PC-3 (cell line): ENCODE results near the gene PNMA1. TPM values are rescaled to one million over a fixed set of nuclear protein-coding genes. Genes with fewer than 3 reads are reported as not detected.

Experiments
- ATAC-seq: fragments of 200-7000 bp; cut with Tn5 transposase; 2 replicates; pipeline ENCODE4 v1.9.1; 2020; ENCODE audit warnings: mild to moderate bottlenecking, moderate library complexity
- BruUV-seq: library from RNA; stranded (reverse); fragments of 400-500 nt; replicated peaks from 2 replicates; lab custom pipeline; 2021; lab: Mats Ljungman, UMichigan
- CTCF ChIA-PET: fragments of 300-600 bp; sonication (Branson Sonifier 250); formaldehyde crosslinking; loops from one replicate; lab custom pipeline; 2022; ENCODE audit warnings: antibody characterized with exemption; lab: Charles Lee
- POLR2A ChIA-PET: fragments of 300-600 bp; sonication (Branson Sonifier 250); formaldehyde crosslinking; loops from one replicate; lab custom pipeline; 2022; ENCODE audit warnings: antibody characterized with exemption; ENCODE audit not compliant: unreplicated experiment; lab: Charles Lee
- DNase-seq: peaks from one replicate; pipeline ENCODE4 v3.0.0-alpha.2; 2015
- H2AFZ ChIP-seq: fragments of 300-600 bp; sonication (generic); 2 replicates; pipeline ENCODE4 v1.6.0; 2016; ENCODE audit warnings: antibody characterized with exemption, low read length
- H3F3A ChIP-seq: fragments of 300-600 bp; sonication (generic); one replicate; pipeline ENCODE4 v1.6.0; 2017; ENCODE audit warnings: antibody characterized with exemption, low read length, control low read depth, mild to moderate bottlenecking; ENCODE audit not compliant: unreplicated experiment
- H3K27ac ChIP-seq: fragments of 300-600 bp; sonication (generic); 2 replicates; pipeline ENCODE4 v1.5.1; 2016; ENCODE audit warnings: mild to moderate bottlenecking, low read length
- H3K27me3 ChIP-seq: fragments of 300-600 bp; sonication (generic); 2 replicates; pipeline ENCODE4 v1.6.1; 2016; ENCODE audit warnings: low read length, mixed read lengths
- H3K36me3 ChIP-seq: fragments of 300-600 bp; sonication (generic); 2 replicates; pipeline ENCODE4 v1.6.1; 2016; ENCODE audit warnings: low read depth, mixed run types, low read length, mixed read lengths
- H3K4me1 ChIP-seq: fragments of 300-600 bp; sonication (generic); 2 replicates; pipeline ENCODE4 v1.5.1; 2016; ENCODE audit warnings: low read length; ENCODE audit not compliant: insufficient read depth
- H3K4me2 ChIP-seq: fragments of 300-600 bp; sonication (generic); 2 replicates; pipeline ENCODE4 v1.6.0; 2016; ENCODE audit warnings: low read length
- H3K4me3 ChIP-seq: fragments of 300-600 bp; sonication (generic); 2 replicates; pipeline ENCODE4 v1.5.1; 2016; ENCODE audit warnings: mild to moderate bottlenecking, low read length, mixed read lengths
- H3K79me2 ChIP-seq: fragments of 300-600 bp; sonication (generic); 2 replicates; pipeline ENCODE4 v1.6.1; 2017; ENCODE audit warnings: low read length, mixed read lengths
- H3K9ac ChIP-seq: fragments of 300-600 bp; sonication (generic); 2 replicates; pipeline ENCODE4 v1.6.0; 2016; ENCODE audit warnings: mild to moderate bottlenecking, low read length
- H3K9me2 ChIP-seq: fragments of 300-600 bp; sonication (generic); replicated peaks from 2 replicates; pipeline ENCODE4 v1.6.1; 2016; ENCODE audit warnings: mixed run types, low read length, mixed read lengths
- H3K9me3 ChIP-seq: fragments of 300-600 bp; sonication (generic); 2 replicates; pipeline ENCODE4 v1.6.1; 2016; ENCODE audit warnings: low read length, mixed read lengths
- H4K20me1 ChIP-seq: fragments of 300-600 bp; sonication (generic); 2 replicates; pipeline ENCODE4 v1.6.1; 2016; ENCODE audit warnings: low read length, mixed read lengths
- EZH2 ChIP-seq: fragments of 300-600 bp; sonication (generic); IDR thresholded peaks from one replicate; pipeline ENCODE4 v1.6.1; 2017; ENCODE audit warnings: antibody characterized with exemption, mild to moderate bottlenecking, low read length; ENCODE audit not compliant: unreplicated experiment
- EZH2phosphoT487 ChIP-seq: fragments of 300-600 bp; sonication (generic); IDR thresholded peaks from 2 replicates; pipeline ENCODE4 v1.6.1; 2018; ENCODE audit warnings: mild to moderate bottlenecking, antibody characterized with exemption, low read length, borderline replicate concordance
- intact Hi-C: fragments of 100-400 bp; cut with micrococcal nuclease; formaldehyde crosslinking; loops from 2 replicates; pipeline ENCODE4 v1.9.0; 2023
- total RNA-seq: library from RNA; depleted of rRNA; stranded (reverse); fragments of >200 nt; gene quantifications from 2 replicates; pipeline ENCODE4 v1.2.3, GENCODE V29; 2014
- TF ChIP-seq, protein P1 (sequence below): fragments of 300-600 bp; sonication (generic); conservative IDR thresholded peaks from 2 replicates; pipeline ENCODE4 v1.5.1; 2017; ENCODE audit warnings: antibody characterized with exemption, low read depth, mild to moderate bottlenecking, low read length

PNMA1 gene
- total RNA-seq, 1 experiment from 2014 or later = 30.8 TPM

DNA sequence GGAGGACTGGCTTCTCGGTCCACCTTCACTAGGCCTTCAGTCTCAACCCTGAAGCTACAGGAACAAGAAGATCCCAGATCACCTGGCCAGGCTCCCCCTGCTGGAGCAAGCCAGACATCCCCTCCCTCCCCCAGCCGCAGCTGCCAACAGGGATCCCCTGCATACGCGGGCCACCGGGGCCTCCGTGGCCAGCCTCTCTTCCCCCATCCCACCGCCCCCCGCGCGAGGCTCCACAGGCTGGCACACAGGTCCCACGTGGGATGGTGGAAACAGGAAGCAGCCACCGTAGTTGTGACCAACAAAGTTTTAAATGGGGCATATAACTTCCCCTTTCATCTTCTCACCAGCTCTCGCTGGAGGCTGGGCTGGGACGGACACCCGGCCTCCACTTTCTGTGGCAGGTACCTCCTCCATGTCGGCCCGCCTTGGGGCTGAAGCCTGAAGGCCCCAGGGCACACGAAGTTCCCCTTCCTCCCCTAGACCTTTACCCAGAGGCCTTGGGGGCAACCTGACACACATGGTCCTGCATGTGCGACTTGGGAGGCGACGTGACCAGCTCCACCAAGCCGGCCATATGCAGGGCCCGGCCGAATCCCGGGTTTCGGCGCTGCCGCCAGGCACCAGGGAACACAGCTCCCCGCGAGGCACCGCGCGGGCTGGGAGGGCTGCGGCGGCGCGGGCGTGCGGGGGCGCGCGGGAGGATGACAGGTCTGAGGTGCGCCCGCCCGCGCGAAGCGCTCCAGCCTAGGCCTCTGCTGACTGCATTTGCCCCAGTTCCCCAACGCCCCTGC is 44.4 kb upstream of the PNMA1 start:
- H3K27ac ChIP-seq = peak overlapping the region; percentile 74
- no peaks in the 10 kb centered on the region for H3K27me3 ChIP-seq
- TF ChIP-seq EZH2phosphoT487 (no peak), EZH2 (no peak)
- TF ChIP-seq, protein P1, sequence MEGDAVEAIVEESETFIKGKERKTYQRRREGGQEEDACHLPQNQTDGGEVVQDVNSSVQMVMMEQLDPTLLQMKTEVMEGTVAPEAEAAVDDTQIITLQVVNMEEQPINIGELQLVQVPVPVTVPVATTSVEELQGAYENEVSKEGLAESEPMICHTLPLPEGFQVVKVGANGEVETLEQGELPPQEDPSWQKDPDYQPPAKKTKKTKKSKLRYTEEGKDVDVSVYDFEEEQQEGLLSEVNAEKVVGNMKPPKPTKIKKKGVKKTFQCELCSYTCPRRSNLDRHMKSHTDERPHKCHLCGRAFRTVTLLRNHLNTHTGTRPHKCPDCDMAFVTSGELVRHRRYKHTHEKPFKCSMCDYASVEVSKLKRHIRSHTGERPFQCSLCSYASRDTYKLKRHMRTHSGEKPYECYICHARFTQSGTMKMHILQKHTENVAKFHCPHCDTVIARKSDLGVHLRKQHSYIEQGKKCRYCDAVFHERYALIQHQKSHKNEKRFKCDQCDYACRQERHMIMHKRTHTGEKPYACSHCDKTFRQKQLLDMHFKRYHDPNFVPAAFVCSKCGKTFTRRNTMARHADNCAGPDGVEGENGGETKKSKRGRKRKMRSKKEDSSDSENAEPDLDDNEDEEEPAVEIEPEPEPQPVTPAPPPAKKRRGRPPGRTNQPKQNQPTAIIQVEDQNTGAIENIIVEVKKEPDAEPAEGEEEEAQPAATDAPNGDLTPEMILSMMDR = peak; percentile 83
- DNase-seq (peak; percentile 82), ATAC-seq (peak; percentile 19)
- BruUV-seq = no TSS peak
- ChIA-PET POLR2A (no interaction called here), CTCF (interaction anchor here (0.9 to 2.0 kb wide), 9 partner anchors 12 to 92 kb away, joined by 3 to 17 read pairs (median 6); partner anchors contain the start of gene PTGR2)
- H4K20me1 ChIP-seq = peaks cover 26% of the 10 kb centered on the region
- no peaks in the 10 kb centered on the region for H3K36me3 ChIP-seq
- H3F3A ChIP-seq = peaks cover 6% of the 10 kb centered on the region
- no peaks in the 10 kb centered on the region for H3K9me2 ChIP-seq
- H3K9me3 ChIP-seq = no peaks in the 10 kb centered on the region
- H3K9ac ChIP-seq = peak overlapping the region; percentile 80
- peaks cover 67% of the 10 kb centered on the region for H3K4me1 ChIP-seq
- peak overlapping the region; percentile 63 for H2AFZ ChIP-seq
- H3K4me2 ChIP-seq = peak overlapping the region; percentile 98
- H3K79me2 ChIP-seq = peaks cover 91% of the 10 kb centered on the region
- intact Hi-C loops = loop anchor here (1.0 to 2.0 kb wide), 3 partner anchors 17 to 66 kb away; no protein-coding TSS in a partner anchor
- peak overlapping the region; percentile 93 for H3K4me3 ChIP-seq

DNA sequence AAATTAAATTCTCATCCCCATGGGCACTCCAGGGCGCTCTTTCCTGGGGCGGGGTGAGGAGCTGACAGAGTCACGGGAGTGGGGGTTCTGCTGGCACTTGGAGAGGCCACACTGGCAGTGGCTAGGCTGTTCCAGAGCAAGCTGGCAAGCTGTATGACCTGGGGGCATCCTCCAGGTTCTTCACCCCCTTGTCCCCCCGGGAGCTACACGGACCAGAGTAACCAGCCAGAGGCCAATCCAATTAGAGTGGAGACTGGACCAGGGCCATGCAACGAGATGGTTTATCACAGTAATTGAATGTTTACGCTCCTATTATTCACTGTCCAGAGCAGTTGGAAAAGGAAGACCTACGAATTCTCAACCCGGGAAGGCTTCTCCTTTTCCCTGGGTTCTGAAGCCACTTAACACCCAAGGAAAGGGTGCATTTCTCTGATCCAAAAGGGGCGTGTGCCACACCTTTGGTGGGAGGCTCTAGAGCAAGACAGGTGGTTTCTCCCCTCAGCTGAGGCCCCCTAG is 43.8 kb upstream of the PNMA1 start:
- Histone ChIP-seq H3K9ac (peak overlapping the region; percentile 80), H4K20me1 (peaks cover 32% of the 10 kb centered on the region), H3K4me3 (peak overlapping the region; percentile 93), H2AFZ (no peak overlapping the region), H3K4me1 (peaks cover 70% of the 10 kb centered on the region), H3K9me2 (no peaks in the 10 kb centered on the region), H3K36me3 (no peaks in the 10 kb centered on the region), H3K4me2 (peak overlapping the region; percentile 98), H3K27ac (peak overlapping the region; percentile 74), H3K9me3 (no peaks in the 10 kb centered on the region), H3K27me3 (no peaks in the 10 kb centered on the region), H3K79me2 (peaks cover 91% of the 10 kb centered on the region), H3F3A (peaks cover 6% of the 10 kb centered on the region)
- TF ChIP-seq, protein P1 = no peak
- TF ChIP-seq EZH2phosphoT487 (no peak), EZH2 (no peak)
- DNase-seq = no peak
- ATAC-seq = no peak
- TSS peak; percentile 24 for BruUV-seq
- CTCF ChIA-PET = interaction anchor here (0.9 to 2.0 kb wide), 9 partner anchors 12 to 93 kb away, joined by 3 to 17 read pairs (median 6); partner anchors contain the start of gene PTGR2
- intact Hi-C loops = loop anchor here (1.0 to 2.0 kb wide), 3 partner anchors 17 to 67 kb away; no protein-coding TSS in a partner anchor
- POLR2A ChIA-PET = no interaction called here
